Endothelial cell (in vitro differentiated cells): ENCODE data around the gene LAMB3. TPM values are rescaled to one million over a fixed set of nuclear protein-coding genes. Genes with fewer than 3 reads are reported as not detected.
A peak's percentile ranks its signal among the peaks of the same experiment; 100 is the strongest.

Source experiments
- DNase-seq: peaks from one replicate; pipeline ENCODE4 v3.0.0; 2021; ENCODE audit warnings: low spot score
- H3K27ac Mint-ChIP-seq: one replicate; pipeline ENCODE4 v1.8.0; 2021; ENCODE audit warnings: mixed read lengths, inconsistent platforms; ENCODE audit not compliant: unreplicated experiment
- H3K27me3 Mint-ChIP-seq: one replicate; pipeline ENCODE4 v1.8.0; 2021; ENCODE audit warnings: mild to moderate bottlenecking, moderate library complexity, mixed read lengths, inconsistent platforms; ENCODE audit not compliant: unreplicated experiment
- H3K36me3 Mint-ChIP-seq: one replicate; pipeline ENCODE4 v1.8.0; 2021; ENCODE audit warnings: mild to moderate bottlenecking, low read depth, mixed read lengths, inconsistent platforms; ENCODE audit not compliant: unreplicated experiment
- H3K4me1 Mint-ChIP-seq: one replicate; pipeline ENCODE4 v1.8.0; 2021; ENCODE audit warnings: mild to moderate bottlenecking, mixed read lengths, inconsistent platforms; ENCODE audit not compliant: unreplicated experiment
- H3K4me3 Mint-ChIP-seq: one replicate; pipeline ENCODE4 v1.8.0; 2021; ENCODE audit warnings: mild to moderate bottlenecking, mixed read lengths, inconsistent platforms; ENCODE audit not compliant: unreplicated experiment
- H3K9me3 Mint-ChIP-seq: one replicate; pipeline ENCODE4 v1.8.0; 2021; ENCODE audit warnings: mixed read lengths, inconsistent platforms; ENCODE audit not compliant: unreplicated experiment
- CTCF ChIP-seq: fragments of 200-600 bp; sonication (generic); IDR thresholded peaks from one replicate; pipeline ENCODE4 v1.5.0; 2021; ENCODE audit warnings: antibody characterized with exemption; ENCODE audit not compliant: unreplicated experiment
- total RNA-seq: library from RNA; stranded (reverse); fragmentation: NEBNext Ultra II Directional; extraction: Animal tissue kit (Norgen Biotek cat#: 25700); gene quantifications from one replicate; pipeline ENCODE4 v1.2.1, GENCODE V29; 2021; ENCODE audit not compliant: unreplicated experiment

Gene LAMB3
- total RNA-seq, 1 donor from 2014 or later: 0.21 TPM

- no peaks in the 10 kb centered on the region for H3K27me3 Mint-ChIP-seq
- H3K36me3 Mint-ChIP-seq: no peaks in the 10 kb centered on the region
- no peak for DNase-seq
- TF ChIP-seq CTCF: no peak
- no peaks in the 10 kb centered on the region for H3K9me3 Mint-ChIP-seq
- H3K4me1 Mint-ChIP-seq: peaks cover 13% of the 10 kb centered on the region
- no peak overlapping the region for H3K27ac Mint-ChIP-seq
- H3K4me3 Mint-ChIP-seq: no peak overlapping the region
These were observed 33.6 kb upstream of the LAMB3 start for GRCh38 chr1:209685821-209686220.

GRCh38 chr1:209678981-209679539 is 26.8 kb upstream of the LAMB3 start:
- Mint-ChIP-seq H3K27me3 (peaks cover 21% of the 10 kb centered on the region), H3K9me3 (no peaks in the 10 kb centered on the region), H3K4me1 (peaks cover 20% of the 10 kb centered on the region), H3K27ac (no peak overlapping the region), H3K36me3 (no peaks in the 10 kb centered on the region), H3K4me3 (no peak overlapping the region)
- no peak for TF ChIP-seq CTCF
- DNase-seq: no peak

GRCh38 chr1:209675565-209676154 is 23.4 kb upstream of the LAMB3 start:
- DNase-seq: peak; percentile 35
- no peak for TF ChIP-seq CTCF
- no peaks in the 10 kb centered on the region for H3K9me3 Mint-ChIP-seq
- H3K36me3 Mint-ChIP-seq: no peaks in the 10 kb centered on the region
- H3K27me3 Mint-ChIP-seq: peaks cover 24% of the 10 kb centered on the region
- peaks cover 33% of the 10 kb centered on the region for H3K4me1 Mint-ChIP-seq
- H3K27ac Mint-ChIP-seq: no peak overlapping the region
- no peak overlapping the region for H3K4me3 Mint-ChIP-seq

GRCh38 chr1:209674957-209675564 is 22.8 kb upstream of the LAMB3 start, which contains the start of gene G0S2:
Gene G0S2 (plus strand): TSS chr1:209675412. CDS start chr1:209675685, 273 bp downstream.
- H3K27me3 Mint-ChIP-seq: peaks cover 22% of the 10 kb centered on the region
- H3K4me1 Mint-ChIP-seq: peaks cover 33% of the 10 kb centered on the region
- no peaks in the 10 kb centered on the region for H3K36me3 Mint-ChIP-seq
- TF ChIP-seq CTCF: no peak
- no peak within 1 kb of the TSS for H3K27ac Mint-ChIP-seq
- H3K4me3 Mint-ChIP-seq: peak within 1 kb of the TSS; percentile 13
- DNase-seq: peak; percentile 28
- no peaks in the 10 kb centered on the region for H3K9me3 Mint-ChIP-seq
